Natural killer cell (primary cell): ENCODE measurements around the gene PAPLN. TPM values are rescaled to one million over a fixed set of nuclear protein-coding genes. Genes with fewer than 3 reads are reported as not detected.

Experiments
- ATAC-seq, 3 donors: fragments of 150-1000 bp in 2 of 3; fragments of 200-7000 bp in 1 of 3; cut with Tn5 transposase; 1 replicate in 1 of 3; 2 replicates in 2 of 3; pipeline ENCODE4 v1.10.0; 2021; ENCODE audit warnings: mild to moderate bottlenecking in 2 of 3, moderate library complexity in 2 of 3
- DNase-seq, 2 donors: peaks; one replicate each; pipeline versions ENCODE4 v3.0.0 to v3.0.0-alpha.2; 2013 to 2021; ENCODE audit warnings: mixed read lengths in 1 of 2
- H3K27ac ChIP-seq: one replicate; pipeline ENCODE4 v1.5.1; 2013; ENCODE audit warnings: mild to moderate bottlenecking, low read length
- H3K27me3 ChIP-seq: one replicate; pipeline ENCODE4 v1.6.1; 2013; ENCODE audit warnings: low read length; ENCODE audit not compliant: control insufficient read depth, insufficient read depth
- H3K36me3 ChIP-seq: one replicate; pipeline ENCODE4 v1.6.1; 2013; ENCODE audit warnings: low read length; ENCODE audit not compliant: control insufficient read depth, insufficient read depth
- H3K4me1 ChIP-seq: one replicate; pipeline ENCODE4 v1.6.1; 2013; ENCODE audit warnings: low read length; ENCODE audit not compliant: control insufficient read depth, insufficient read depth
- H3K4me3 ChIP-seq: one replicate; pipeline ENCODE4 v1.5.1; 2013; ENCODE audit warnings: low read length
- H3K9me3 ChIP-seq: one replicate; pipeline ENCODE4 v1.6.1; 2013; ENCODE audit warnings: low read length; ENCODE audit not compliant: control insufficient read depth, insufficient read depth
- H3K27ac Mint-ChIP-seq, 2 donors: one replicate each; pipeline ENCODE4 v1.8.0; 2022; ENCODE audit warnings: mild to moderate bottlenecking in 2 of 2, mixed read lengths in 2 of 2, moderate library complexity in 1 of 2
- H3K27me3 Mint-ChIP-seq, 2 donors: one replicate each; pipeline ENCODE4 v1.8.0; 2022; ENCODE audit warnings: low read depth in 2 of 2, mixed read lengths in 2 of 2
- H3K36me3 Mint-ChIP-seq: one replicate; pipeline ENCODE4 v1.8.0; 2022; ENCODE audit warnings: mixed read lengths
- H3K4me1 Mint-ChIP-seq, 2 donors: one replicate each; pipeline ENCODE4 v1.8.0; 2022; ENCODE audit warnings: mixed read lengths in 2 of 2
- H3K4me3 Mint-ChIP-seq: one replicate; pipeline ENCODE4 v1.8.0; 2022; ENCODE audit warnings: mild to moderate bottlenecking, moderate library complexity, mixed read lengths
- H3K9me3 Mint-ChIP-seq, 2 donors: one replicate each; pipeline ENCODE4 v1.8.0; 2022; ENCODE audit warnings: mixed read lengths in 2 of 2
- WGBS: methylation state at CpG from one replicate; pipeline ENCODE4 v1.1.7; 2013; ENCODE audit warnings: missing lambda C conversion rate; ENCODE audit not compliant: insufficient coverage; 5-methylcytosine and 5-hydroxymethylcytosine counted together
- intact Hi-C: fragments of 100-400 bp; cut with micrococcal nuclease; formaldehyde crosslinking; loops from one replicate; pipeline ENCODE4 v1.14.2; 2022
- total RNA-seq, 4 donors: library from RNA; stranded (reverse); fragments of 120-200 nt in 1 of 4; gene quantifications; one replicate each; pipeline versions ENCODE4 v1.2.3 to v1.2.4, GENCODE V29; 2013 to 2022
- TF ChIP-seq, protein P1 (sequence below): fragments of 200-600 bp; IDR thresholded peaks from one replicate; pipeline ENCODE4 v1.8.0; 2022; ENCODE audit warnings: antibody characterized with exemption

Gene PAPLN
- total RNA-seq, 3 donors from 2014 or later (not counting 1 experiment from before 2014, with no cell fraction given), result 0.24 to 0.70 (median 0.34) TPM

GRCh38 chr14:73217411-73217810 lies 19.9 kb upstream of the PAPLN start:
- Histone ChIP-seq H3K4me3 (no peak overlapping the region), H3K4me1 (no peaks in the 10 kb centered on the region), H3K27me3 (no peaks in the 10 kb centered on the region), H3K36me3 (peaks cover 76% of the 10 kb centered on the region), H3K9me3 (no peaks in the 10 kb centered on the region), H3K27ac (no peak overlapping the region)
- WGBS, result 100% methylated on average over 1 of the region's 1 CpG
- H3K27ac Mint-ChIP-seq, result no peak overlapping the region
- DNase-seq (no peak), ATAC-seq (no peak)
- H3K9me3 Mint-ChIP-seq, result no peaks in the 10 kb centered on the region
- intact Hi-C loops, result no loop called here
- peaks cover 25% of the 10 kb centered on the region for H3K36me3 Mint-ChIP-seq
- H3K27me3 Mint-ChIP-seq, result no peaks in the 10 kb centered on the region
- TF ChIP-seq, protein P1, sequence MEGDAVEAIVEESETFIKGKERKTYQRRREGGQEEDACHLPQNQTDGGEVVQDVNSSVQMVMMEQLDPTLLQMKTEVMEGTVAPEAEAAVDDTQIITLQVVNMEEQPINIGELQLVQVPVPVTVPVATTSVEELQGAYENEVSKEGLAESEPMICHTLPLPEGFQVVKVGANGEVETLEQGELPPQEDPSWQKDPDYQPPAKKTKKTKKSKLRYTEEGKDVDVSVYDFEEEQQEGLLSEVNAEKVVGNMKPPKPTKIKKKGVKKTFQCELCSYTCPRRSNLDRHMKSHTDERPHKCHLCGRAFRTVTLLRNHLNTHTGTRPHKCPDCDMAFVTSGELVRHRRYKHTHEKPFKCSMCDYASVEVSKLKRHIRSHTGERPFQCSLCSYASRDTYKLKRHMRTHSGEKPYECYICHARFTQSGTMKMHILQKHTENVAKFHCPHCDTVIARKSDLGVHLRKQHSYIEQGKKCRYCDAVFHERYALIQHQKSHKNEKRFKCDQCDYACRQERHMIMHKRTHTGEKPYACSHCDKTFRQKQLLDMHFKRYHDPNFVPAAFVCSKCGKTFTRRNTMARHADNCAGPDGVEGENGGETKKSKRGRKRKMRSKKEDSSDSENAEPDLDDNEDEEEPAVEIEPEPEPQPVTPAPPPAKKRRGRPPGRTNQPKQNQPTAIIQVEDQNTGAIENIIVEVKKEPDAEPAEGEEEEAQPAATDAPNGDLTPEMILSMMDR, result no peak
- no peaks in the 10 kb centered on the region for H3K4me1 Mint-ChIP-seq
- no peak overlapping the region for H3K4me3 Mint-ChIP-seq

DNA sequence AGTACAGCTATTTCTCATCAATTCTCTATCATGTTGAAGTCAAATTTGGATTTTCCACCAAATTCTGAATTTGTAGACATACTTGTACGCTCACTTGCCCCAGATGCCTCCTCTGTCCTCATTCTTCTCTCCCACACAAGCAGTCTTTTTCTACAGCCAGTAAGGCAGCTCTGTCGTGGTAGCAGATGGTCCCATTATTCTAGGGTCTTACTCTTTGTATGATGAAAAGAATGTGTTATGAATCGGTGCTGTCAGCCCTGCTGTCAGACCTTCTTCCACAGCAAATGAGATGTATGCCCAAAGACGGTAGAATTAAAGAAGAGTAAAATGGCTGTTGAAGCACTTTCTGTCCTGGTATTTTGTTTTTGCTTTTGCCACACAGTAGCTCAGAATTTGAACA lies 17.2 kb upstream of the PAPLN start:
- ATAC-seq (no peak), DNase-seq (no peak)
- H3K9me3 ChIP-seq, result no peaks in the 10 kb centered on the region
- no peak overlapping the region for H3K4me3 ChIP-seq
- TF ChIP-seq, protein P1, result no peak
- H3K4me1 ChIP-seq, result no peaks in the 10 kb centered on the region
- WGBS, result 98% methylated on average over 4 of the region's 4 CpGs
- Mint-ChIP-seq H3K9me3 (no peaks in the 10 kb centered on the region), H3K4me3 (no peak overlapping the region), H3K27me3 (no peaks in the 10 kb centered on the region), H3K4me1 (no peaks in the 10 kb centered on the region), H3K27ac (peak overlapping the region in 1 of 2 donors; percentile 54), H3K36me3 (peaks cover 19% of the 10 kb centered on the region)
- H3K27me3 ChIP-seq, result no peaks in the 10 kb centered on the region
- no peak overlapping the region for H3K27ac ChIP-seq
- intact Hi-C loops, result no loop called here
- H3K36me3 ChIP-seq, result peaks cover 66% of the 10 kb centered on the region

GRCh38 chr14:73220634-73221033 lies 16.7 kb upstream of the PAPLN start:
- H3K27me3 Mint-ChIP-seq, result no peaks in the 10 kb centered on the region
- no peaks in the 10 kb centered on the region for H3K4me1 Mint-ChIP-seq
- TF ChIP-seq, protein P1, result no peak
- peak overlapping the region in 1 of 2 donors; percentile 54 for H3K27ac Mint-ChIP-seq
- peaks cover 19% of the 10 kb centered on the region for H3K36me3 Mint-ChIP-seq
- H3K36me3 ChIP-seq, result peaks cover 63% of the 10 kb centered on the region
- no peak overlapping the region for H3K4me3 ChIP-seq
- no peak overlapping the region for H3K27ac ChIP-seq
- 100% methylated on average over 5 of the region's 5 CpGs for WGBS
- ATAC-seq (no peak), DNase-seq (no peak)
- no peaks in the 10 kb centered on the region for H3K27me3 ChIP-seq
- no peaks in the 10 kb centered on the region for H3K9me3 Mint-ChIP-seq
- no peaks in the 10 kb centered on the region for H3K4me1 ChIP-seq
- intact Hi-C loops, result no loop called here
- no peak overlapping the region for H3K4me3 Mint-ChIP-seq
- H3K9me3 ChIP-seq, result no peaks in the 10 kb centered on the region

DNA sequence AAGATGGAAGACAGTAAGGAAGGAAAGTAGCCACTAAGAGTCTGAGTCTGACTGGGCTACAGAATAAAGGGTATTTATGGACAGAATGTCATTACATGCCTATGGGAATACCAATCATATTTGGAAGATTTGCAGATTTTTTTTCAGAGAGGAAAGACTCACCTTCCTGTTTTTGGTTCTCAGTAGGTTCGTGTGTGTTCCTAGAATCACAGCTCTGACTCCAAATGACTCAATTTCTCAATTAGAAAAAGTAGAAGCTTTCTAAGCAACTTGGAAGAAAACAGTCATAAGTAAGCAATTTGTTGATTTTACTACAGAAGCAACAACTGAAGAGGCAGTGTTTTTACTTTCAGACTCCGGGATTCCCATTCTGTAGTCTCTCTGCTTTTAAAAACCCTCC lies 15.4 kb upstream of the PAPLN start:
- Mint-ChIP-seq H3K27me3 (no peaks in the 10 kb centered on the region), H3K4me1 (no peaks in the 10 kb centered on the region), H3K9me3 (no peaks in the 10 kb centered on the region), H3K36me3 (peaks cover 19% of the 10 kb centered on the region), H3K27ac (no peak overlapping the region), H3K4me3 (no peak overlapping the region)
- intact Hi-C loops, result no loop called here
- Histone ChIP-seq H3K4me3 (no peak overlapping the region), H3K36me3 (peaks cover 54% of the 10 kb centered on the region), H3K27ac (no peak overlapping the region), H3K27me3 (no peaks in the 10 kb centered on the region), H3K4me1 (no peaks in the 10 kb centered on the region), H3K9me3 (no peaks in the 10 kb centered on the region)
- TF ChIP-seq, protein P1, result no peak
- ATAC-seq (no peak), DNase-seq (no peak)
- WGBS, result 59% methylated on average over 2 of the region's 2 CpGs
